ENCODE data around the gene CFAP70. TPM values are rescaled to one million over a fixed set of nuclear protein-coding genes. Genes with fewer than 3 reads are reported as not detected.

CFAP70 gene
- total RNA-seq, 1 experiment from 2014 or later, result 0.39 TPM

GRCh38 chr10:73215749-73216148, 142.9 kb downstream of the CFAP70 start:
- H3K4me1 ChIP-seq, result peaks cover 25% of the 10 kb centered on the region
- no peak overlapping the region for H3K27ac Mint-ChIP-seq (ENCODE audit: unreplicated experiment)
- H3K4me3 Mint-ChIP-seq (ENCODE audit: unreplicated experiment), result no peak overlapping the region
- H3K36me3 ChIP-seq (ENCODE audit: control insufficient read depth, insufficient read depth, low read length), result peaks cover 2% of the 10 kb centered on the region
- ChIA-PET POLR2A (no interaction called here), CTCF (no interaction called here)
- H3K4me1 Mint-ChIP-seq (ENCODE audit: low read depth, unreplicated experiment), result peaks cover 15% of the 10 kb centered on the region
- H3K9me3 ChIP-seq, result no peaks in the 10 kb centered on the region
- H3K4me3 ChIP-seq (ENCODE audit: low read depth, low read length), result no peak overlapping the region
- intact Hi-C loops (cut with micrococcal nuclease; ENCODE audit: unreplicated experiment), result loop anchor here (2.0 kb wide), 1 partner anchor 119 kb away; the partner anchor contains the start of gene P4HA1
- no peak for TF ChIP-seq CTCF (IDR thresholded peaks at IDR 0.05; ENCODE audit: insufficient read depth in 1 of 2, low read depth in 1 of 2, low read length in 1 of 2, severe bottlenecking in 1 of 2, unreplicated experiment in 1 of 2)
- no peaks in the 10 kb centered on the region for H3K27me3 ChIP-seq (replicated peaks; ENCODE audit: control insufficient read depth, insufficient read depth, low read length)
- no peaks in the 10 kb centered on the region for H3K27me3 Mint-ChIP-seq (ENCODE audit: insufficient read depth, unreplicated experiment)
- no TSS peak for BruUV-seq (replicated peaks)
- peaks cover 12% of the 10 kb centered on the region for H3K9me3 Mint-ChIP-seq (ENCODE audit: unreplicated experiment)
- peaks cover 7% of the 10 kb centered on the region for H3K36me3 Mint-ChIP-seq (ENCODE audit: insufficient read depth, unreplicated experiment)
- no peak for DNase-seq

GRCh38 chr10:73211106-73211811, 147.4 kb downstream of the CFAP70 start:
- peaks cover 16% of the 10 kb centered on the region for H3K9me3 Mint-ChIP-seq (ENCODE audit: unreplicated experiment)
- H3K4me3 Mint-ChIP-seq (ENCODE audit: unreplicated experiment), result no peak overlapping the region
- TF ChIP-seq CTCF (IDR thresholded peaks at IDR 0.05; ENCODE audit: insufficient read depth in 1 of 2, low read depth in 1 of 2, low read length in 1 of 2, severe bottlenecking in 1 of 2, unreplicated experiment in 1 of 2), result no peak
- BruUV-seq (replicated peaks), result no TSS peak
- DNase-seq, result no peak
- Histone ChIP-seq H3K4me1 (peaks cover 3% of the 10 kb centered on the region; the same call in 1 of the 2 replicates), H3K36me3 (ENCODE audit: control insufficient read depth, insufficient read depth, low read length) (no peaks in the 10 kb centered on the region; the same call in 1 of the 2 replicates), H3K27me3 (replicated peaks; ENCODE audit: control insufficient read depth, insufficient read depth, low read length) (no peaks in the 10 kb centered on the region), H3K9me3 (peaks cover 10% of the 10 kb centered on the region), H3K4me3 (ENCODE audit: low read depth, low read length) (no peak overlapping the region)
- intact Hi-C loops (cut with micrococcal nuclease; ENCODE audit: unreplicated experiment), result no loop called here
- peaks cover 6% of the 10 kb centered on the region for H3K36me3 Mint-ChIP-seq (ENCODE audit: insufficient read depth, unreplicated experiment)
- POLR2A ChIA-PET, result interaction anchor here (0.6 kb wide), 1 partner anchor 284 kb away, joined by 6 read pairs; no protein-coding TSS in a partner anchor
- no peak overlapping the region for H3K27ac Mint-ChIP-seq (ENCODE audit: unreplicated experiment)
- CTCF ChIA-PET, result no interaction called here
- H3K4me1 Mint-ChIP-seq (ENCODE audit: low read depth, unreplicated experiment), result peaks cover 16% of the 10 kb centered on the region
- no peaks in the 10 kb centered on the region for H3K27me3 Mint-ChIP-seq (ENCODE audit: insufficient read depth, unreplicated experiment)

- H3K27ac Mint-ChIP-seq (ENCODE audit: unreplicated experiment), result no peak overlapping the region
- CTCF ChIA-PET, result no interaction called here
- Histone ChIP-seq H3K4me1 (peaks cover 3% of the 10 kb centered on the region; the same call in 1 of the 2 replicates), H3K9me3 (peaks cover 13% of the 10 kb centered on the region), H3K36me3 (ENCODE audit: control insufficient read depth, insufficient read depth, low read length) (no peaks in the 10 kb centered on the region; the same call in 1 of the 2 replicates), H3K4me3 (ENCODE audit: low read depth, low read length) (no peak overlapping the region), H3K27me3 (replicated peaks; ENCODE audit: control insufficient read depth, insufficient read depth, low read length) (no peaks in the 10 kb centered on the region)
- intact Hi-C loops (cut with micrococcal nuclease; ENCODE audit: unreplicated experiment), result no loop called here
- H3K4me1 Mint-ChIP-seq (ENCODE audit: low read depth, unreplicated experiment), result peaks cover 9% of the 10 kb centered on the region
- TF ChIP-seq CTCF (IDR thresholded peaks at IDR 0.05; ENCODE audit: insufficient read depth in 1 of 2, low read depth in 1 of 2, low read length in 1 of 2, severe bottlenecking in 1 of 2, unreplicated experiment in 1 of 2), result no peak
- DNase-seq, result no peak
- H3K36me3 Mint-ChIP-seq (ENCODE audit: insufficient read depth, unreplicated experiment), result peaks cover 6% of the 10 kb centered on the region
- peaks cover 16% of the 10 kb centered on the region for H3K9me3 Mint-ChIP-seq (ENCODE audit: unreplicated experiment)
- H3K4me3 Mint-ChIP-seq (ENCODE audit: unreplicated experiment), result no peak overlapping the region
- H3K27me3 Mint-ChIP-seq (ENCODE audit: insufficient read depth, unreplicated experiment), result no peaks in the 10 kb centered on the region
- BruUV-seq (replicated peaks), result no TSS peak
- POLR2A ChIA-PET, result interaction anchor here (0.6 kb wide), 1 partner anchor 285 kb away, joined by 6 read pairs; no protein-coding TSS in a partner anchor
Observed at GRCh38 chr10:73210395-73211105, 148.1 kb downstream of the CFAP70 start.
